Epithelial cell of proximal tubule (primary cell): Measurements from ENCODE around the gene CDC25A. TPM values are rescaled to one million over a fixed set of nuclear protein-coding genes. Genes with fewer than 3 reads are reported as not detected.

Source experiments
- DNase-seq: peaks from one replicate; pipeline ENCODE4 v3.0.0-alpha.2; 2011; ENCODE audit warnings: low read depth
- H3K4me3 ChIP-seq: 2 replicates; pipeline ENCODE4 v1.5.1; 2011; ENCODE audit warnings: low read depth, mild to moderate bottlenecking, low read length
- total RNA-seq: library from RNA; depleted of rRNA; stranded (reverse); fragments of >200 nt; gene quantifications from 2 replicates; pipeline ENCODE4 v1.2.3, GENCODE V29; 2015
- TF ChIP-seq, protein P1 (sequence below): conservative IDR thresholded peaks from 2 replicates; pipeline ENCODE4 v1.5.1; 2012; ENCODE audit warnings: low read depth, mild to moderate bottlenecking, low read length

Gene CDC25A
- total RNA-seq, 1 donor from 2014 or later, result 30.8 TPM

DNA sequence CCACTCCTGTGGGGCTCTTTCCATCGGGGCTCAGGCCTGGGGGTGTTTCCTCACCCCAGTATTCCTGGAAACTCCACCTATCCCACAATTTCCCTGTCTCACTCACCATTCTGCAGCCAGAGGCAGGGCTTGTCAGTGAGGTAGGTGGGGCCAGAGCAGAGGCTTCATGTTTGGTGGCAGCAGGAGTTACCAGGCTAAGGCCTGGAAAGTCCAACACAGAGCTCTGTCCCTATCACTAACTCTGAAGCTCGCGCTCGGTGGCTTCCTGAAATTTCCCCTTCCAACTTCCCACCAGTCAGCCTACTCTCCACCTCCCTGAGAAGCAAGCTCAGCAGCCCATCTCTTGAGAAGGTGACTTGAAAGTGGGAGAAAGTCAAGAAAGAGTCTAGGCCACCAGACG is 44.2 kb downstream of the CDC25A start:
- H3K4me3 ChIP-seq, result no peak overlapping the region
- TF ChIP-seq, protein P1, sequence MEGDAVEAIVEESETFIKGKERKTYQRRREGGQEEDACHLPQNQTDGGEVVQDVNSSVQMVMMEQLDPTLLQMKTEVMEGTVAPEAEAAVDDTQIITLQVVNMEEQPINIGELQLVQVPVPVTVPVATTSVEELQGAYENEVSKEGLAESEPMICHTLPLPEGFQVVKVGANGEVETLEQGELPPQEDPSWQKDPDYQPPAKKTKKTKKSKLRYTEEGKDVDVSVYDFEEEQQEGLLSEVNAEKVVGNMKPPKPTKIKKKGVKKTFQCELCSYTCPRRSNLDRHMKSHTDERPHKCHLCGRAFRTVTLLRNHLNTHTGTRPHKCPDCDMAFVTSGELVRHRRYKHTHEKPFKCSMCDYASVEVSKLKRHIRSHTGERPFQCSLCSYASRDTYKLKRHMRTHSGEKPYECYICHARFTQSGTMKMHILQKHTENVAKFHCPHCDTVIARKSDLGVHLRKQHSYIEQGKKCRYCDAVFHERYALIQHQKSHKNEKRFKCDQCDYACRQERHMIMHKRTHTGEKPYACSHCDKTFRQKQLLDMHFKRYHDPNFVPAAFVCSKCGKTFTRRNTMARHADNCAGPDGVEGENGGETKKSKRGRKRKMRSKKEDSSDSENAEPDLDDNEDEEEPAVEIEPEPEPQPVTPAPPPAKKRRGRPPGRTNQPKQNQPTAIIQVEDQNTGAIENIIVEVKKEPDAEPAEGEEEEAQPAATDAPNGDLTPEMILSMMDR, result no peak
- DNase-seq, result no peak

DNA sequence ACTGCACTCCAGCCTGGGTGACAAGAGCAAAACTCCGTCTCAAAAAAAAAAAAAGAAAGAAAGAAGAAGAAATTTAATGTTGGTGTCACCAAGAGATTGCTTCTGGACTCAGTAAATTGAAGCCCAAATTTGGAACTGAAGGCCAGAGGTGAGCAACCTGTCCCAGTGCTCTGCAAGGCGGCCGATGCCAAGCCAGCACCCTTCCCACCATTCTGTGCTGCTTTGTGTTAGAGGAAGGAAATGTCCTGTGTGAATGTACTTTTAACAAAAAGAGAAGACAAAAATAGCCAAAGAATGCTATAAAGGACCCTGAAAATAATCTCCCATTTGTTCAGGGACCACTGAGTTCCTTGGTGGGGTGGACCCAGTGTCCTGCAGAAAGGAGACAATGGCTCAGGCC is 44.6 kb downstream of the CDC25A start:
- TF ChIP-seq, protein P1, result no peak
- DNase-seq, result no peak
- H3K4me3 ChIP-seq, result no peak overlapping the region

DNA sequence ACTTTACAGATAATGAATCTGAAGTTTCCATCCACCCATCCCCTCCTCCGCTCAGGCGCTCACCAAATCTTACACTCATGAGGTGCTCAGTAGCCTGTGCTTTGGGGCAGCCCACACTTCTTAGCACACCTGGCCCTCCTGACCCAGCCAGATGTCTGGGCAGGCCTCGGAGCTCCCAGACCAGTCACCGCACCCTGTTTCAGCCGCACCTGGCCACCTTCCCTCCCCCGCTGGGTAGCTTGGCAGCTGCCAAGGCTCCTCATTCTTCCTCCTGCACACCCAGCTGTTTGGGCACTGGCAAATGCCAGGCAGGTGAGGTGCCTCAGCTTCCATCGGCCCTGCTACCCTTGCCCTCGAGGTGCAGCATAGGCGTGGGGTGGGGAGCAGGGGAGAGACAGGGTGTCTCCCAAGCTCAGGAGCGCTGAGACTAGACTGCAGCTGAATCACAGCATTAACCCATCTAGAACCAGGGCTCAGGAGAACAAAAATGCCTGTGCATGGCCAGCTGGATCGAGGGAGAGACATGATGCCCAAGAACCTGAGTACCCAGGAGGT is 45.8 kb downstream of the CDC25A start:
- H3K4me3 ChIP-seq, result no peak overlapping the region
- TF ChIP-seq, protein P1, result no peak
- no peak for DNase-seq

DNA sequence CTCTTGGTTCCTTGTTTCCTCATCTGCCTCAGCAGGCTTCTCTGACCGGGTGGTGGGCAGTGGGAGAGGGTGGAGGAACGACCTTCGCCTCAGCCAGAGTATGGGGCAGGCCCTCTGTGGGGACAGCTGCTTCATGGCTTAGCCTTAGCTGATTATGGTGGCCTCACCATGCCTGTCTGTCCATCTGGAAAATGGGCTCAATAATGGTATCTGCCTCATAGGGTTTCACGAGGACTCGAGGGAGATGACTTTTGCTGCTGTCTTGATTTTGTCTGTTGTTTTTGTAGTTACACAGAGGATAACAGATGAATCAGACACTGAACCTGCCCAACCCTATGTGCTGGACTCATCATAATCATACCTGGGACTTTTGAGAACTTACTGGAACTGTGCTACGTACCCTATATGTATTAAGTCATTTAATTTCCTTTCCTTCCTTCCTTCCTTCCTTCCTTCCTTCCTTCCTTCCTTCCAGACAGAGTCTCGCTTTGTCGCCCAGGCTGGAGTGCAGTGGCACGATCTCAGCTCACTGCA is 46.5 kb downstream of the CDC25A start:
- TF ChIP-seq, protein P1, result no peak
- DNase-seq, result no peak
- H3K4me3 ChIP-seq, result no peak overlapping the region

DNA sequence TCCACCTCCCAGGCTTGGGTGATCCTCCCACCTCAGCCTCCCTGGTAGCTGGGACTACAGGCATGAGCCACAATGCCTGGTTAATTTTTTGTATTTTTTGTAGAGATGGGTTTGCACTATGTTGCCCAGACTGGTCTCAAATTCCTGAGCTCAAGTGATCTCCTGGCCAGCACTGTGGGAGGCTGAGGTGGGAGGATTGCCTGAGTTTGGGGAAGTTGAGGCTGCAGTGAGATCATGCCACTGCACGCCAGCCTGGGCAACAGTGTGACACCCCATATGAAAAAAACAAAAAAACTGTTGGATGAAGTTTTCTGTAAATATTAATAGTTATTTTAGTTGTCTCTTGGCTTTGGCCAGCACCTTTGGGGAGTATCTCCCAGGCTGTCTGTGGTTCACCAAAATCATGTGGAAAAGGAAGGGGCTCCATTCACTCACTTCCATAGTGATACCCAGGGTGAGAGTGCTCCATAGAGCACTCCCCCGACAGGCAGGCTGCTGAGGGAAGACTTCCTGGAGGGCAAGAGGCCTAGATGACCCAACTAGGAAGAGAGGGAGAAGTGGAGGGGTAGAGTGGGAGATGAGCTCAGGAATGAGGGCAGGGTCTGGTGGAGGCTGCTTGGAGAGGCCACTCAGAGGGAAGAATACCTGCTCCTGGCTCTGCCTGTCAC is 47.1 kb downstream of the CDC25A start:
- DNase-seq, result no peak
- no peak overlapping the region for H3K4me3 ChIP-seq
- TF ChIP-seq, protein P1, result no peak

DNA sequence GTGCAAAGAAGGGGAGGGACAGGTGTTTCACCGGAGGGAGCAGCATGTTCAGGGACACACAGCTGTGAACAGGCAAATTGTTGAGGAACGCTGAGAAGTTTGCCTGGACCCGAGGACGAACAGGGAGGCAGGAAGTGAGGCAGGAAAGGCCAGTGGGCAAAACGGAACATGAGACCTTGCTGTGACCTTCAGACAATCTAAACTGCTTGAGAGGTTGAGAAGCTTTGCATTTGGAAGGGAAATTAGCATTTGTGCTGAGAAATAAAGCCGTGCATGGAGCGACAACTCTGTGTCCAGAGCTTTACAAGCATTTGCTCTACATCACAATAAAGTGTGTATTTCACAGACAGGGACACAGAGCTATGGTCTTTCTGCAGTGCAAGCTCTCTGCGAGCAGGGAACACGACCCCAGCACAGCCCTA is 47.9 kb downstream of the CDC25A start:
- H3K4me3 ChIP-seq, result no peak overlapping the region
- TF ChIP-seq, protein P1, result no peak
- DNase-seq, result no peak

DNA sequence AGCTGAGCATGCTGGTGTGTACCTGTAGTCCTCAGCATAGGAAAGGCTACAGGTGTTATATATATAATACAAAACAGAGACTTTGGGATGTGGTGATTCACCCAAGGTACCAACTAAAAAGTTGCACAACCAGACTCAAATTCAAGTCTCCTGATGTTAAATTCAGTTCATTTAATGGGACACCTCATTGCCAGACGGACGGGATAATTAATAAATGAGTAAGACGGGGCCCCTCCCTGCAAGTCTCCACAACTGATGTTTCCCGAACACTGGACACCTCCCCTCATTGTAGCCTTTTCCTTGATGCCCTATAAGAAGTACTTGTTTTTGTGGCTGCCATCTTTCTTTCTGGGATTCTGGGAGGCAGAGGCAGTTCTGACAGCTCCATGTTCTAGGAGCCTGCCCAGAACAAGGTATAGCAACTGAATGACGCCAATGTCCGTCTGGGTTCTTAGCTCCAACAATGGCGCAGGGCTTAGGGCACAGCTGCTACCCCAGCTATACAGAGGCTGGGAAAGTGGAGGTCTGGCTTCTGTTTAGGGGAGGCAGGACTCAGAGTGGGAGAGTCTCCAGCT is 50.7 kb downstream of the CDC25A start:
- H3K4me3 ChIP-seq, result no peak overlapping the region
- no peak for DNase-seq

More for the DNA sequence above, 50.7 kb downstream of the CDC25A start:
- TF ChIP-seq, protein P1, result no peak
